Activated naive CD8-positive, alpha-beta T cell treated with anti-CD3 and anti-CD28 coated beads, Interleukin-2, amount 10 ng/mL, durations not matched to agents 7 days and 5 days (primary cell): ENCODE results near the gene PEAK3. TPM values are rescaled to one million over a fixed set of nuclear protein-coding genes. Genes with fewer than 3 reads are reported as not detected.

Experiments
- ATAC-seq: fragments of 150-1000 bp; cut with Tn5 transposase; one replicate; pipeline ENCODE4 v1.10.0; 2021; ENCODE audit warnings: low read depth, moderate library complexity
- POLR2A ChIA-PET: fragments of 350-600 bp; sonication (Branson Sonifier 250); formaldehyde crosslinking; loops from one replicate; lab custom pipeline; 2021; ENCODE audit warnings: antibody characterized with exemption; lab: Charles Lee
- DNase-seq: peaks from one replicate; pipeline ENCODE4 v3.0.0; 2021
- H3K27ac Mint-ChIP-seq: one replicate; pipeline ENCODE4 v1.8.0; 2022; ENCODE audit warnings: mild to moderate bottlenecking, mixed read lengths
- H3K27me3 Mint-ChIP-seq: one replicate; pipeline ENCODE4 v1.8.0; 2022; ENCODE audit warnings: mild to moderate bottlenecking, moderate library complexity, mixed read lengths
- H3K36me3 Mint-ChIP-seq: one replicate; pipeline ENCODE4 v1.8.0; 2021; ENCODE audit warnings: mild to moderate bottlenecking, mixed read lengths
- H3K4me1 Mint-ChIP-seq: one replicate; pipeline ENCODE4 v1.8.0; 2021; ENCODE audit warnings: mixed read lengths
- H3K4me3 Mint-ChIP-seq: one replicate; pipeline ENCODE4 v1.8.0; 2022; ENCODE audit warnings: mild to moderate bottlenecking, moderate library complexity, mixed read lengths
- H3K9me3 Mint-ChIP-seq: one replicate; pipeline ENCODE4 v1.8.0; 2021; ENCODE audit warnings: mixed read lengths
- microRNA-seq: library from miRNA; unstranded; fragments of <30 nt; microRNA quantifications from one replicate; pipeline ENCODE4 v1.2.0, GENCODE V29; 2022
- total RNA-seq, 2 experiments: library from RNA; stranded (reverse); gene quantifications; one replicate each; pipeline ENCODE4 v1.2.3, GENCODE V29; 2021

The PEAK3 gene
- total RNA-seq, 2 experiments from 2014 or later: 0.14 TPM; not detected in 1

DNA sequence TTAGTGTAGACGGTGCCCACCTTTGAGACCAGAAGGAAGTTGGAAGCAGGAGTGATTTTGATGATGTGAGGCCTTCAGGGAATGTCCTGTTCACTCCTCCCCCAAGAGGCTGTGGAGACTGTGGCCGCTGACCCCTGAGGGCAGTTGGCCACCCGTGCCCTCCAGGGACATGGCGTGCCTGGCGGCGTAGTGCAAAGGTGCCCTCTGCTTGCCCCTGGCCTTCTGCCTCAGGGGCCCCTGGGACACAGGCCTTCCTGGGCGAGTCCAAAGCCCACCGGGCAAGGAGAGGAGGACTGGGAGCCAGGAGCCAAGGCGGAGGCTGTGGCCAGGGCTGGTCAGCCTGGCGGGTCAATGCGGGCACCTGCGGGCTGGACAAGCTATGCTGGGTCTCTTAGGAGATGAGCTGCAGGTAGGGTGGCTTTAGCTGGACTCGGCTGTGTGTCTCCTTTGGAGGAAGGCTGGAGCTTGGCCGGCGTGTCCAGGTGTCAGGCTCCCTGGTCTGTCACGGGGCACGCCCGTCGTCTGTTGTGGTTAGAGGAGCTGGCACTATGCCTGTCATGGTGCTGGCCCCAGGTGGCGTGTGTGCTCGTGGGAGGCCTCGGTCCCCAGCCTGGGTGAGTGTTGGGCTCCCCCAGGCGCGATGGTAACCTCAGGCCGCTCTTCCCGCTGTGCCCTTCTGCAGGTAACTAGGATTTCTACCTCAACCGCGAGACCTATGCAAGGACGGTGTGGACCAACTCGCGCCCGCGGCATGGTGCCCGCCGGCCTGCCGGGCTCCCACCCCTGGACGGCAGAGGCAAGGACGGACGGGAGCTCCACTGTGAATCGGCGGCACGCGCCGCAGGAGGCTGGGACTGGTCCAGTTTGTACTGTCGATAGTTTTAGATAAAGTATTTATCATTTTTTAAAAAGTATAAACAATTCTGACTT, 52.6 kb downstream of the PEAK3 start:
- H3K9me3 Mint-ChIP-seq: no peaks in the 10 kb centered on the region
- POLR2A ChIA-PET: interaction anchor here (0.7 kb wide), 1 partner anchor 11 kb away, joined by 5 read pairs; no protein-coding TSS in a partner anchor
- H3K36me3 Mint-ChIP-seq: peaks cover 6% of the 10 kb centered on the region

DNA sequence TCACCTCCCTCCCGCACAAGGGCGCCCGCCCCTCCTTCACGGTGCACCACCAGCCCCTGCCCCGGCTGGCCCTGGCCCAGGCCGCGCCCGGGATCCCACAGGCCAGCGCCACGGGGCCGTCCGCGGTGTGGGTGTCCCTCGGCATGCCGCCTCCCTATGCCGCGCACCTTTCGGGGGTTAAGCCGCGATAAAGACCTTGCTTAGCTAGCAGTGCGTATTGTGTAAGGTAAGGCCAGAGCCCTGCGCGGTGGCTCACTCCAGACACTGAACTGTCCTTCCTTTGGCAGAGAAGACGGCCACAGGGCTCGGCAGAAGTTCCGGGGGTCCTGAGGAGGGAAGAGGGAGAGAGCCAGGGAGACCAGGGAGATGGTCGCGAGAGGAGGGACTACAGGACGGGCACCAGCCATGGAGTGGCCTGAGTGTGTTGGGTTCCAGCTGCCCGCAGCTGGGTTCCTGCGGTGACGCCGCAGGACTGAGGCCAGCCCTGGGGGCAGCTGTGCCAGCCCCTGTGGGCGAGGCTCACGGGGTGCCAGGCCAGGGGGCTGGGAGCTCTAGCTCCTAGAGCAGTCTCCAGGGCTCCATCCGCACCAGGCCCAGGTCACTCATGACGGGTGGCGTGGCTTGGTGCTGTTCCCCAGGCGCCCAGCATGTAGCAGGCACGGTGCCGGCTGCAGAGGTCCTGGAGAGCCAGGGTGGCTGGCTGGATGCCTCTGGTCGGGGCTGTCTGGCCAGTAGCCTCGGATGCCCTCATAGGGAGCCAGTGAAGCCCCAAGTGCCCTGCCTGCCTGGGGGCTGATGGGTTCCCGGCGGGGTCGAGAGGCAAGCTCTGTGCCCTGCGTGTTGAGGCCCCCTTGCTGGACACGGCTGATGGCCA, 53.6 kb downstream of the PEAK3 start:
- Mint-ChIP-seq H3K9me3 (no peaks in the 10 kb centered on the region), H3K4me3 (no peak overlapping the region), H3K4me1 (peaks cover 6% of the 10 kb centered on the region), H3K27me3 (no peaks in the 10 kb centered on the region), H3K27ac (no peak overlapping the region), H3K36me3 (peaks cover 4% of the 10 kb centered on the region)
- ATAC-seq: no peak
- DNase-seq: no peak
- POLR2A ChIA-PET: no interaction called here

More for the DNA sequence above, 52.6 kb downstream of the PEAK3 start:
- H3K27ac Mint-ChIP-seq: no peak overlapping the region
- ATAC-seq (no peak), DNase-seq (no peak)
- peaks cover 6% of the 10 kb centered on the region for H3K4me1 Mint-ChIP-seq
- H3K27me3 Mint-ChIP-seq: no peaks in the 10 kb centered on the region
- no peak overlapping the region for H3K4me3 Mint-ChIP-seq

DNA sequence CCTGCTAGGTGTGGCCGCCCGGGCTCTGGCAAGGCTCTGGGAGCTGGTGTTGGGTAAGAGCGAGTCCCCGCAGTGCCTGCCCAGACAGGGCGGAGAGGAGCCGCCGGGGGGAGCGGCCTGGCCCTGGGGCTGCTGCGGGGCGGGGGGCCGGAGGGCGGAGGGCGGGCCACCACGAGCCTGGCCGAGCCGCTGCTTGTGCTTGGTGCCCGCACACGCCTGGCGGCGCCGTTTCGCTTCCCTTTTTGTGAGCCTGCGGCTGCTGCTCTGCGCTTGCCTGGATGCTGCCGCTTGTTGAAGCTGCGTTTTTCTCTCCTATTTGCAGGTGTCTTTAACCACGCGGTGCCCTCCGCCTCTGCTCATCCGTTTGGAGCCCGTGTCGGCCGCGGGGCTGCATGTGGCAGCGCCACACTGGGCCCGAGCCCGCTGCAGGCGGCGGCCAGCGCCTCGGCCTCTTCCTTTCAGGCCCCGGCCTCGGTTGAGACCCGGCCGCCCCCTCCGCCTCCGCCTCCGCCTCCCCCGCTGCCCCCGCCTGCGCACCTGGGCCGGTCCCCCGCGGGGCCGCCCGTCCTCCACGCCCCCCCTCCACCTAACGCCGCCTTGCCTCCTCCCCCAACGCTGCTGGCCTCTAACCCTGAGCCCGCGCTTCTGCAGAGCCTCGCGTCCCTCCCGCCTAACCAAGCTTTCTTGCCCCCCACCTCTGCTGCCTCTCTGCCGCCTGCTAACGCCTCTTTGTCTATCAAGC, 54.4 kb downstream of the PEAK3 start:
- DNase-seq: no peak
- Mint-ChIP-seq H3K27me3 (no peaks in the 10 kb centered on the region), H3K36me3 (peaks cover 5% of the 10 kb centered on the region), H3K4me1 (peaks cover 6% of the 10 kb centered on the region), H3K27ac (no peak overlapping the region), H3K9me3 (no peaks in the 10 kb centered on the region), H3K4me3 (no peak overlapping the region)
- ATAC-seq: no peak
- POLR2A ChIA-PET: no interaction called here

DNA sequence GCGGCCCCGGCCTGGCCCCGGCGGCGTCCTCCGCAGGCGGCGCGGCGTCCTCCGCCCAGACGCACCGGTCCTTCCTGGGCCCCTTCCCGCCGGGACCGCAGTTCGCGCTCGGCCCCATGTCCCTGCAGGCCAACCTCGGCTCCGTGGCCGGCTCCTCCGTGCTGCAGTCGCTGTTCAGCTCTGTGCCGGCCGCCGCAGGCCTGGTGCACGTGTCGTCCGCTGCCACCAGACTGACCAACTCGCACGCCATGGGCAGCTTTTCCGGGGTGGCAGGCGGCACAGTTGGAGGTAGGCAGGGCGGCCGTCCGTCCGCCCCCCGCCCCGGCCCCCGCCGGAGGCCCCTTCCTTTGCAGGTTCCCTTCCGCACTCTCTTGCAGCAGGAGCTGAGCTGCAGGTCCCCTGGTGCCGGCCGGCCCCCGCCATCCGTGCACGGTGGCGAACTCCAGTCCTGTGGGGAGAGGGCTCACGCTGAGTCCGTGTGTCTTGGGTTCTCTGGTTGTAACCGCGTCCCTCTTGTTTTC, 55.1 kb downstream of the PEAK3 start:
- ATAC-seq (no peak), DNase-seq (no peak)
- no peaks in the 10 kb centered on the region for H3K9me3 Mint-ChIP-seq
- peaks cover 7% of the 10 kb centered on the region for H3K36me3 Mint-ChIP-seq
- H3K4me1 Mint-ChIP-seq: peaks cover 6% of the 10 kb centered on the region
- no peak overlapping the region for H3K4me3 Mint-ChIP-seq
- POLR2A ChIA-PET: no interaction called here
- H3K27me3 Mint-ChIP-seq: no peaks in the 10 kb centered on the region
- no peak overlapping the region for H3K27ac Mint-ChIP-seq

DNA sequence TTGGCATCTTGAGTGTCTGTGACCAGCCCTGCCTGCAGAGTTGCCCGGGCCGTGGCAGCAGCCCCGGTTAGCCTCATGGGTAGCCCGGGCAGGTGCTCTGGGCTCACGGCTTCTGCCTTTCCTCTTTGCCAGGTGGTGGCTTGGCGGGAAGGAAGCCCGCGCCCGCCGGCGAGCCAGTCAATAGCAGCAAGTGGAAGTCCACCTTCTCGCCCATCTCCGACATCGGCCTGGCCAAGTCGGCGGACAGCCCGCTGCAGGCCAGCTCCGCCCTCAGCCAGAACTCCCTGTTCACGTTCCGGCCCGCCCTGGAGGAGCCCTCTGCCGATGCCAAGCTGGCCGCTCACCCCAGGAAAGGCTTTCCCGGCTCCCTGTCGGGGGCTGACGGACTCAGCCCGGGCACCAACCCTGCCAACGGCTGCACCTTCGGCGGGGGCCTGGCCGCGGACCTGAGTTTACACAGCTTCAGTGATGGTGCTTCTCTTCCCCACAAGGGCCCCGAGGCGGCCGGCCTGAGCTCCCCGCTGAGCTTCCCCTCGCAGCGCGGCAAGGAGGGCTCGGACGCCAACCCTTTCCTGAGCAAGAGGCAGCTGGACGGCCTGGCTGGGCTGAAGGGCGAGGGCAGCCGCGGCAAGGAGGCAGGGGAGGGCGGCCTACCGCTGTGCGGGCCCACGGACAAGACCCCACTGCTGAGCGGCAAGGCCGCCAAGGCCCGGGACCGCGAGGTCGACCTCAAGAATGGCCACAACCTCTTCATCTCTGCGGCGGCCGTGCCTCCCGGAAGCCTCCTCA, 55.7 kb downstream of the PEAK3 start:
- H3K9me3 Mint-ChIP-seq: no peaks in the 10 kb centered on the region
- H3K36me3 Mint-ChIP-seq: peaks cover 7% of the 10 kb centered on the region
- POLR2A ChIA-PET: no interaction called here
- no peak for ATAC-seq
- H3K27me3 Mint-ChIP-seq: no peaks in the 10 kb centered on the region
- H3K27ac Mint-ChIP-seq: no peak overlapping the region
- H3K4me1 Mint-ChIP-seq: peaks cover 6% of the 10 kb centered on the region
- no peak overlapping the region for H3K4me3 Mint-ChIP-seq
- no peak for DNase-seq

DNA sequence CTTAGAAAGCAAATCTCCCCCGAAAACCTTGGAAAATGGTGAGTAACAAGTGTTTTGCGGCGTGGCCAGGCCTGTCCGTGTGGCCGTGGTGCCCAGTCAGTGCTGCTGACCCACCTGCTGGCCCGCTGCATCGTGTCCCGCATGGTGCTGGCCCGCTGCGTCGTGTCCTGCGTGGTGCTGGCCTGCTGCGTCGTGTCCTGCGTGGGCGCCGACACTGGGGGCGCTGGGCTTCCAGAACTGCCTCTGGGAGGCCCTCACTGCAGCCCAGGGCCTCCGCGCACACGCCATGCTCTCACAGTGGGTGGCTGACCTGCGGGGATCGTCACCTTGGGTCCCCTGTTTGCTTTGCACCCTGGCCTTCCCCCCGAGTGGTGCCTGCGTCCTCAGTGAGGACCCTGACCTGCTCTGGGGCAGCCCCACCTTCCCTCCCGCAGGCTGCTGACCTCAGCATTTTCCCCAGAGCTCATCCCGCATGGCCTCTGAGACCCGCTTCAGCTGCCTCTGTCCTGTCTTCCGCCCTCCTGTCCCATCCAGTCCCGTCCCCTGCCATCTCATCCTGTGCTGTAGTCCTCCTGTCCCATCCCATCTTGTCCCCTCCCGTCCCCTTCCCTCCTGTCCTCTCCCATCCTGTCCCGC, 56.4 kb downstream of the PEAK3 start:
- Mint-ChIP-seq H3K4me1 (peaks cover 6% of the 10 kb centered on the region), H3K27me3 (no peaks in the 10 kb centered on the region), H3K36me3 (peaks cover 7% of the 10 kb centered on the region), H3K27ac (no peak overlapping the region), H3K4me3 (no peak overlapping the region), H3K9me3 (no peaks in the 10 kb centered on the region)
- ATAC-seq: no peak
- no peak for DNase-seq
- POLR2A ChIA-PET: no interaction called here

DNA sequence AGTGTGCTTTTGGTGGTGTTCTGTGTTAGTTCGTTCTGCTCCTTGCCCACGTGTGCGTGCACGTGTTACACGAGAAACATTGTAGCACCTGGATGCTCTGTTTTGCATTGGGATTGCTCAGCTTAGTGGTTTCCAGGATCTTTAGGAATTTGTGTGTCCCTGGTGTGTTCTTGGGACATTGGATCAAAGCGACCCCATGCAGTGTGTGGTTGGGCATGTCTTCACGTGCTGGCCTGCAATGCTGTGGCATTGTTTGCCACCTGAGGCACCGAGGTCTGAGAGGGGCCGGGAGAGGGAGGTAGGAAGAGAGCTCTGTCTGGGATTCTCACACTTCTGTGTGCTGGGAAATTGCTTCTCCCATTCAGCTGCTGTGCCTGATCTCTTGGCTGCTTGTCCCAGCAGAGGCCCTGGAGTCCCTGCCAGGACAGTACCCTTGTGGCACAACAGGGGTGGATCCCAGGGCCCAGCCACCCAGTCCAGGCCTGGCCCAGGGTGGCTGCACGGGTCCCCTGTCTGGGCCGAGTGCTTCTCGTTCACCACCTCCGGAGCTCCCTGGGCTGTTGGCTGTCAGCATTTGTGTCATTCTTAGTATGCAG, 57.1 kb downstream of the PEAK3 start:
- Mint-ChIP-seq H3K27me3 (no peaks in the 10 kb centered on the region), H3K9me3 (no peaks in the 10 kb centered on the region), H3K4me3 (no peak overlapping the region), H3K36me3 (peaks cover 7% of the 10 kb centered on the region), H3K4me1 (peaks cover 6% of the 10 kb centered on the region), H3K27ac (no peak overlapping the region)
- POLR2A ChIA-PET: no interaction called here
- no peak for DNase-seq
- ATAC-seq: no peak

Small RNA genes lying within 50 kb of the gene (microRNA-seq; reads per million reads assigned to microRNA genes)
- gene MIR1227 (2.1 reads per million), gene MIR4321 (not detected)

Other genes with a start within 250 kb of the PEAK3 start
- gene MKNK2, start 230.9 kb downstream of the PEAK3 start, total RNA-seq: 100 to 1,000 TPM; 319 to 341 TPM
- gene MOB3A, start 185.8 kb downstream of the PEAK3 start, total RNA-seq: 100 to 1,000 TPM; 190 to 200 TPM
- 10 to 100 TPM; 16.0 to 17.7 TPM for gene IZUMO4, start 185.3 kb downstream of the PEAK3 start, total RNA-seq
- 10 to 100 TPM; 92.6 to 96.5 TPM for gene AP3D1, start 130.6 kb downstream of the PEAK3 start, total RNA-seq
- 10 to 100 TPM; 50.1 to 56.2 TPM for gene DOT1L, start 118.2 kb downstream of the PEAK3 start, total RNA-seq
- 10 to 100 TPM; 69.8 to 71.3 TPM for gene PLEKHJ1, start 45.8 kb downstream of the PEAK3 start, total RNA-seq
- gene SF3A2, start 45.4 kb downstream of the PEAK3 start, total RNA-seq: 100 to 1,000 TPM; 171 TPM
- gene AMH, start 32.9 kb downstream of the PEAK3 start, total RNA-seq: 10 to 100 TPM in 1 of 2 experiments, 1 to 10 TPM in 1; 9.7 to 10.4 TPM
- 1 to 10 TPM; 1.1 to 1.4 TPM for gene JSRP1, start 25.8 kb downstream of the PEAK3 start, total RNA-seq
- gene LINGO3, start 26.0 kb upstream of the PEAK3 start, total RNA-seq: under 1 TPM; 0.69 to 0.82 TPM
- gene LSM7, start 46.4 kb upstream of the PEAK3 start, total RNA-seq: 100 to 1,000 TPM; 111 to 125 TPM
- gene SPPL2B, start 46.5 kb upstream of the PEAK3 start, total RNA-seq: 100 to 1,000 TPM in 1 of 2 experiments, 10 to 100 TPM in 1; 90.6 to 101 TPM
- gene TMPRSS9, start 78.1 kb upstream of the PEAK3 start, total RNA-seq: under 1 TPM in 1 of 2 experiments, not detected in 1; 0.22 TPM
- gene TIMM13, start 145.4 kb upstream of the PEAK3 start, total RNA-seq: 10 to 100 TPM; 46.5 to 48.5 TPM
- gene LMNB2, start 174.8 kb upstream of the PEAK3 start, total RNA-seq: 10 to 100 TPM; 74.9 to 83.3 TPM
- gene GADD45B, start 194.0 kb upstream of the PEAK3 start, total RNA-seq: 10 to 100 TPM; 83.1 to 85.4 TPM